Kidney epithelial cell (primary cell): Measurements from ENCODE around the gene SPOPL. TPM values are rescaled to one million over a fixed set of nuclear protein-coding genes. Genes with fewer than 3 reads are reported as not detected.
"Not testable (repeated sequence)": the region's sequence is repeated elsewhere in the genome, so short reads cannot be mapped to it uniquely, and the experiment has no call there.

Experiments
- DNase-seq: peaks from one replicate; pipeline ENCODE4 v3.0.0-alpha.2; 2010; ENCODE audit warnings: low read depth
- H3K27me3 ChIP-seq: 2 replicates; pipeline ENCODE4 v1.6.0; 2011; ENCODE audit warnings: low read length; ENCODE audit not compliant: control insufficient read depth, insufficient read depth
- H3K36me3 ChIP-seq: 2 replicates; pipeline ENCODE4 v1.5.1; 2011; ENCODE audit warnings: low read length; ENCODE audit not compliant: control insufficient read depth, insufficient read depth
- H3K4me3 ChIP-seq: 2 replicates; pipeline ENCODE4 v1.5.1; 2011; ENCODE audit warnings: low read depth, mild to moderate bottlenecking, control low read depth, low read length
- total RNA-seq: library from RNA; depleted of rRNA; stranded (reverse); fragments of >200 nt; gene quantifications from 2 replicates; pipeline ENCODE4 v1.2.3, GENCODE V29; 2015
- TF ChIP-seq, protein P1 (sequence below): IDR thresholded peaks from 2 replicates; pipeline ENCODE4 v1.5.1; 2011; ENCODE audit warnings: mild to moderate bottlenecking, moderate library complexity, low read length, control low read depth, inconsistent platforms; ENCODE audit not compliant: insufficient read depth, poor library complexity, severe bottlenecking

SPOPL gene
- 13.7 and 19.3 TPM in 2 replicates for total RNA-seq

DNA sequence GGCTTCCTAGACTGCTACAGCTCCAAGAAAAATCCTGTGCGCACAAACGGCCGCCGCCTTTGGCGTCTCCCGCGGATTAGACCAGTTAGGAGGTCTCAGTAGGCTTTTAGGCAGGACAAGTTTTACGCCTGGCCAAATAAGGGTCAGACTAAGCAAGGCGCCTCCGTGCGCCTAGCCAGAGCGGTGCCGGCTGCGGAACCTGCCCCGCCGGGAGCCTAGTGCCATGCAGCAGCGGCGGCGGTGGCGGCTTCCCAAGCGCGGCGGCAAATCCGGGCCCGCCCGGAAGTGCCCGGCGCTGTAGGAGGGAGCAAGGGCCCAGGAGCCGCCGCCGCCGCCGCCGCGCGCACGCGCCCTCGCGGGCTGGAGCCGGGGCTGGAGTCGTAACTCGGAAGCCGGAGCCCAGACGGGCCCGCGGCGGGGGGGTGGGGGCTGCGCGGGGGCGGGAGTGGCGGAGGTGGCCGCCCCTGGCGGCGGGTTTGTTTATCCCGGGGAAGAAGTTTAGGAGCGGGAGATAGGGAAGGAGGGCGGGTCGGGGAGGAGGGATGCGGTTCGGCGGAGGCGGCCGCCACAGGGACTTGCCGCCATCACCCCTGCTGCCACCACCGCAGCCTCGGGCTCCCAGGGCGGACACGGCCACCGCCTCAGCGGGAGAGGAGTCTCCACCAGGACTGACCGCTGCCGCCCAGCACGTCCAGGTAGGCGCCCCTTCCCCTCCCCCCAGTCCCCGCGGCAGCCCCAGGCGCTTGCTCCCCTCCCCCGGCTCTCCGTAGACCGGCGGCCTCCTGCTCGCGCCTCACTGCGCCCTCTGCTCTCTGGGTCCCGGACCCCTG lies at the start of gene SPOPL:
Gene SPOPL, plus strand, starts transcription at position 346 of the 830 bp plus-strand sequence. CDS start 48,447 bp downstream, outside the sequence.
- Histone ChIP-seq H3K36me3 (no peaks in the 10 kb centered on the region), H3K27me3 (no peaks in the 10 kb centered on the region), H3K4me3 (peak within 1 kb of the TSS; percentile 78)
- peak; percentile 26 for DNase-seq
- TF ChIP-seq, protein P1, sequence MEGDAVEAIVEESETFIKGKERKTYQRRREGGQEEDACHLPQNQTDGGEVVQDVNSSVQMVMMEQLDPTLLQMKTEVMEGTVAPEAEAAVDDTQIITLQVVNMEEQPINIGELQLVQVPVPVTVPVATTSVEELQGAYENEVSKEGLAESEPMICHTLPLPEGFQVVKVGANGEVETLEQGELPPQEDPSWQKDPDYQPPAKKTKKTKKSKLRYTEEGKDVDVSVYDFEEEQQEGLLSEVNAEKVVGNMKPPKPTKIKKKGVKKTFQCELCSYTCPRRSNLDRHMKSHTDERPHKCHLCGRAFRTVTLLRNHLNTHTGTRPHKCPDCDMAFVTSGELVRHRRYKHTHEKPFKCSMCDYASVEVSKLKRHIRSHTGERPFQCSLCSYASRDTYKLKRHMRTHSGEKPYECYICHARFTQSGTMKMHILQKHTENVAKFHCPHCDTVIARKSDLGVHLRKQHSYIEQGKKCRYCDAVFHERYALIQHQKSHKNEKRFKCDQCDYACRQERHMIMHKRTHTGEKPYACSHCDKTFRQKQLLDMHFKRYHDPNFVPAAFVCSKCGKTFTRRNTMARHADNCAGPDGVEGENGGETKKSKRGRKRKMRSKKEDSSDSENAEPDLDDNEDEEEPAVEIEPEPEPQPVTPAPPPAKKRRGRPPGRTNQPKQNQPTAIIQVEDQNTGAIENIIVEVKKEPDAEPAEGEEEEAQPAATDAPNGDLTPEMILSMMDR = peak; percentile 1

DNA sequence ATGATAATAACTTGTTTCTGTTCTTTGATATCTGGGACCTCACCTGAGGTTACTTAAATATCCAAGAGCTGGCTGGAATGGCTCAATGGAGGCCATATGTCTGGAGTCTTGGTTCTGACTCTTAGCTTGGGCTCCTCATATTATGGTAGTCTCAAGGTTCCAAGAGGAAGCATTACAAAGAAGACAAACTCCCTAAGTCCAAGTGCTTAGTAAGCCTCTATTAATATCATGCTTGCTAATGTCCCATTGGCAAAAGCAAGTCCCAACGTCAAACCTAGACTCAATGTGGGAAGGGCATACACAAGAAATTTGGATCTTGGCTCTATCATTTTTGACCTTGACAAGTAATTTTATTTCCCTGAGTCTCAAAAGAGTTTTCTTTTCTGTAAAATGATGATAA lies 49.2 kb upstream of the SPOPL start:
- Histone ChIP-seq H3K4me3 (no peak overlapping the region), H3K36me3 (no peaks in the 10 kb centered on the region), H3K27me3 (no peaks in the 10 kb centered on the region)
- TF ChIP-seq, protein P1 = no peak
- no peak for DNase-seq

DNA sequence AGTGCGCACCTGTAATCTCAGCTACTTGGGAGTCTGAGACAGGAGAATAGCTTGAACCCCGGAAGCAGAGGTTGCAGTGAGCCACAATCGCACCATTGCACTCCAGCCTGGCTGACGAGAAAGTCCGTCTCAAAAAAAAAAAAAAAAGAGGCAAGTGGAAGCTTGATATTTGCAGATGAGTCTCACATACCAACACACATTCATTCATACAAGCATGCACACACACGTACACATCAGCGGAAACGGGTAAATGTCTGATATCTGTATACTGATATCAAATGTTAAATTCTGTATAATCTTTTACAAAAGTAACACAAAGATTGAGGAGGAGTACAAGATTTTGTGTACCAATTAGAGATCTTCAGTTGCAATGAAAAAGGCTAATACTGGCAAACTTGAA lies 47.8 kb upstream of the SPOPL start:
- no peaks in the 10 kb centered on the region for H3K27me3 ChIP-seq
- TF ChIP-seq, protein P1 = no peak
- H3K4me3 ChIP-seq = no peak overlapping the region
- DNase-seq = no peak
- H3K36me3 ChIP-seq = no peaks in the 10 kb centered on the region

DNA sequence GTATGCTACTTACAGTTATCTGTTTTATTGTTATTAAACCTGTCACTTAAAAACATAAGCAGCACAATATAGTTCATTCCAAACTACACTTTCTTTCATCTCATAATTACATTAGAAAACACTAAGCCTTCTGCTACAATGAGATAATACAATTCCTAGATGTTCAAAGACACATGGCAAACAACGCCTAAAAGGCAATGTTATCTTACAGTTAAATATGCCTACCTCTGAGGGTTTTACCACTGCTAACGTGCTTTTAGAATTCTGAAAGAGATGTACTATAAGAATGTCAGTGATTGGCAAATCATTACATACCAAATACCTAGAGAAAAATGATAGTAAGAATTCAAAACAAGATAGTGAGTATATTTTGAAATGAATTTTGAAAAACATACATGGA lies 46.8 kb upstream of the SPOPL start:
- TF ChIP-seq, protein P1 = no peak
- H3K27me3 ChIP-seq = no peaks in the 10 kb centered on the region
- no peak for DNase-seq
- no peaks in the 10 kb centered on the region for H3K36me3 ChIP-seq
- H3K4me3 ChIP-seq = no peak overlapping the region

DNA sequence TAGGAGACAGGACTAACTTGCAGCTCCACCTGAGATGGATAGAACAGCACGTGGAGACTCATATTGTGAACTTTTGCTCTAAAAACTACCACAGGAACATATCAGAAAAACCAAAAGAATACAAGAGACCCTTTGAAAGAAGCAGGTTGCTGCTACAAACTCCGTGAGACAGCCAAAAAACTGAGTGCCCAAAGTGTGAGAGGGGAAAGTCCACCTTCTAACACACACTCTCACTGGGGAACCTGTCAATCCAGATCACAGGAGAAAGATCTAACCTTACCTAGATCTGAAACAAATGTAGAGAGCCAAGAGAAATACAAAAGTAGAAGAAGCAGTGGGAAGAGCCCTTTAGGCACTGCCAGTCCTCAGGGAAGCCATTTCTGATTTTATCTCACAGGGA lies 46.3 kb upstream of the SPOPL start:
- no peaks in the 10 kb centered on the region for H3K27me3 ChIP-seq
- no peaks in the 10 kb centered on the region for H3K36me3 ChIP-seq
- H3K4me3 ChIP-seq = no peak overlapping the region
- no peak for DNase-seq
- TF ChIP-seq, protein P1 = no peak

DNA sequence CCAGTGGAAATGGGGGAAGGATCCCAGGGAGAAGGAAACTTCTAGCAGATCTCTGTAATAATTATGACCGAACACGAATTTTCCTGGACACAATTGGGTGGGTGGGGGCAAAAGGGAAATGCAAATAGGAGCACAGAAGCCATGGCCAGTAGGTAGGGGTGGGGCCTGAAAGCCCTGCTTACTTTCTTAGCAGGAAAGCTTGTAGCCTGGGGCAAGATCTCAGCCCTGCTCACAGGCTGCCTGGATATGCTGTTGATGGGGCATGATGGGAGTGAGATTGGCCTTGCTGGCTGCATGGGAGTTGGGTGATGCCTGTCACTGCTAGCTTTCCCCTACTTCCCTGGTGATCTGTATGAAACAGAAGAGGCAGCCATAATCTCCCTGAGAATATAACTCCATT lies 45.9 kb upstream of the SPOPL start:
- DNase-seq = no peak
- Histone ChIP-seq H3K4me3 (no peak overlapping the region), H3K36me3 (no peaks in the 10 kb centered on the region), H3K27me3 (no peaks in the 10 kb centered on the region)
- TF ChIP-seq, protein P1 = no peak

DNA sequence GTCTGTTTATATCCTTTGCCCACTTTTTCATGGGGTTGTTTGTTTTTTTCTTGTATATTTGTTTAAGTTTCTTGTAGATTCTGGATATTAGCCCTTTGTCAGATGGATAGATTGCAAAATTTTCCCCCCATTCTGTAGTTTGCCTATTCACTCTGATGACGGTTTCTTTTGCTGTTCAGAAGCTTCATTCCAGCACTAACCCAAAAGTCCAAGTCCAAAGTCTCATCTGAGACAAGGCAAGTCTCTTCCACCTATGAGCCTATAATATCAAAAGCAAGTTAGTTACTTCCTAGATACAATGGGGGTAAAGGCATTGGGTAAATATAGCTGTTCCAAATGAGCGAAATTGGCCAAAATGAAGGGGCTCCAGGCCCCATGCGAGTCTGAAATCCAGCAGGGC lies 38.9 kb upstream of the SPOPL start:
- DNase-seq, H3K27me3 ChIP-seq, H3K36me3 ChIP-seq, H3K4me3 ChIP-seq: not testable (repeated sequence)
